GM21737 (cell line): ENCODE data around the gene STK32A.

ENCODE experiments used
- ATAC-seq: cut with Tn5 transposase; IDR thresholded peaks from one replicate; pipeline ENCODE4 v1.9.1; 2021; ENCODE audit warnings: mild to moderate bottlenecking, moderate library complexity; ENCODE audit not compliant: unreplicated experiment

STK32A gene

GRCh38 chr5:147413266-147413665 is 178.4 kb downstream of the STK32A start:
- no peak for ATAC-seq

- ATAC-seq = no peak
Observed at GRCh38 chr5:147415651-147416050, 180.8 kb downstream of the STK32A start.

- no peak for ATAC-seq
Observed at GRCh38 chr5:147417135-147417813, 182.4 kb downstream of the STK32A start.

GRCh38 chr5:147418613-147419012 is 183.8 kb downstream of the STK32A start:
- ATAC-seq = no peak

GRCh38 chr5:147426640-147427327 is 192.0 kb downstream of the STK32A start:
- no peak for ATAC-seq

GRCh38 chr5:147427521-147428401 is 192.9 kb downstream of the STK32A start:
- no peak for ATAC-seq

GRCh38 chr5:147430628-147431027 is 195.8 kb downstream of the STK32A start:
- ATAC-seq = no peak

GRCh38 chr5:147431586-147431985 is 196.8 kb downstream of the STK32A start:
- ATAC-seq = no peak

GRCh38 chr5:147432323-147432722 is 197.5 kb downstream of the STK32A start:
- ATAC-seq = no peak

GRCh38 chr5:147434049-147434448 is 199.2 kb downstream of the STK32A start:
- no peak for ATAC-seq

- ATAC-seq = no peak
Observed at GRCh38 chr5:147436596-147436995, 201.8 kb downstream of the STK32A start.

- no peak for ATAC-seq
Observed at GRCh38 chr5:147437161-147437596, 202.4 kb downstream of the STK32A start.
